ENCODE results near the gene ZNF568. TPM values are rescaled to one million over a fixed set of nuclear protein-coding genes. Genes with fewer than 3 reads are reported as not detected.

Gene ZNF568
- total and polyA plus RNA-seq, 11 donors, result 3.7 to 12.1 (median 9.1) TPM

- ATAC-seq (no peak), DNase-seq (no peak)
- intact Hi-C loops (cut with DNase I), result no loop called here
- Histone ChIP-seq H3K9me3 (peaks cover 0 to 94% (median 28%) of the 10 kb centered on the region in 12 donors), H3K27ac (no peak overlapping the region), H3K36me3 (peaks cover 0 to 51% (median 0%) of the 10 kb centered on the region in 9 donors), H3K4me1 (peaks cover 0 to 11% (median 0%) of the 10 kb centered on the region in 12 donors), H3K4me3 (no peak overlapping the region), H3K27me3 (no peaks in the 10 kb centered on the region)
- TF ChIP-seq CTCF (IDR thresholded peaks at IDR 0.05) (no peak), POLR2A (IDR thresholded peaks at IDR 0.05) (no peak)
- 96 to 97% (median 96%) methylated on average over 36 to 41 of the region's 41 CpGs for WGBS, 4 donors
Observed at GRCh38 chr19:37012093-37012745, 96.1 kb downstream of the ZNF568 start.

GRCh38 chr19:37014456-37014855, 98.3 kb downstream of the ZNF568 start:
- H3K36me3 ChIP-seq, result peaks cover 0 to 51% (median 0%) of the 10 kb centered on the region in 9 donors
- intact Hi-C loops (cut with DNase I), result no loop called here
- WGBS, 4 donors, result 94 to 98% (median 97%) methylated on average over 18 to 23 of the region's 23 CpGs
- no peak overlapping the region for H3K4me3 ChIP-seq
- H3K27me3 ChIP-seq, result no peaks in the 10 kb centered on the region
- no peak for DNase-seq
- H3K9me3 ChIP-seq, result peaks cover 0 to 97% (median 39%) of the 10 kb centered on the region in 12 donors
- no peak overlapping the region for H3K27ac ChIP-seq
- no peak for ATAC-seq
- no peak for TF ChIP-seq POLR2A (IDR thresholded peaks at IDR 0.05)
- no peak for TF ChIP-seq CTCF (IDR thresholded peaks at IDR 0.05)
- H3K4me1 ChIP-seq, result no peaks in the 10 kb centered on the region

- no peak overlapping the region for H3K4me3 ChIP-seq
- intact Hi-C loops (cut with DNase I), result no loop called here
- no peaks in the 10 kb centered on the region for H3K4me1 ChIP-seq
- no peaks in the 10 kb centered on the region for H3K27me3 ChIP-seq
- no peak for TF ChIP-seq POLR2A (IDR thresholded peaks at IDR 0.05)
- TF ChIP-seq CTCF (IDR thresholded peaks at IDR 0.05), result no peak
- peaks cover 0 to 81% (median 14%) of the 10 kb centered on the region in 12 donors for H3K9me3 ChIP-seq
- WGBS, 4 donors, result 36 to 39% (median 38%) methylated on average over 1 of the region's 1 CpG
- DNase-seq, result no peak
- ATAC-seq, result no peak
- H3K36me3 ChIP-seq, result no peaks in the 10 kb centered on the region
- H3K27ac ChIP-seq, result no peak overlapping the region
Observed at GRCh38 chr19:37045140-37045539, 129.0 kb downstream of the ZNF568 start.

Other genes with a start within 250 kb of the ZNF568 start
- 1 to 10 TPM; 4.1 to 8.8 (median 6.2) TPM for gene ZNF461, start 249.5 kb upstream of the ZNF568 start, total RNA-seq
- 1 to 10 TPM; 3.2 to 4.2 TPM for gene ZNF461, start 249.5 kb upstream of the ZNF568 start, polyA plus RNA-seq
- 1 to 10 TPM; 2.9 to 5.8 (median 3.9) TPM for gene ZNF567, start 228.7 kb upstream of the ZNF568 start, total RNA-seq
- gene ZNF567, start 228.7 kb upstream of the ZNF568 start, polyA plus RNA-seq, result 1 to 10 TPM; 2.1 to 2.6 TPM
- 1 to 10 TPM; 2.3 to 7.3 (median 4.0) TPM for gene ZNF850, start 143.5 kb upstream of the ZNF568 start, total RNA-seq
- gene ZNF850, start 143.5 kb upstream of the ZNF568 start, polyA plus RNA-seq, result 1 to 10 TPM in 1 of 2 donors, under 1 TPM in 1; 0.84 to 2.7 TPM
- 10 to 100 TPM in 2 of 9 donors, 1 to 10 TPM in 7; 3.4 to 13.0 (median 8.5) TPM for gene ZNF790, start 77.9 kb upstream of the ZNF568 start, total RNA-seq
- 1 to 10 TPM; 3.7 to 4.6 TPM for gene ZNF790, start 77.9 kb upstream of the ZNF568 start, polyA plus RNA-seq
- 1 to 10 TPM in 8 of 9 donors, under 1 TPM in 1; 0.64 to 5.9 (median 4.3) TPM for gene ZNF345, start 65.5 kb upstream of the ZNF568 start, total RNA-seq
- gene ZNF345, start 65.5 kb upstream of the ZNF568 start, polyA plus RNA-seq, result 1 to 10 TPM; 1.6 to 2.5 TPM
- 1 to 10 TPM; 1.3 to 3.5 (median 2.5) TPM for gene ZNF829, start within 50 bp of the ZNF568 start, total RNA-seq
- 1 to 10 TPM in 1 of 2 donors, under 1 TPM in 1; 0.76 to 1.4 TPM for gene ZNF829, start within 50 bp of the ZNF568 start, polyA plus RNA-seq
- gene ZNF420, start 162.1 kb downstream of the ZNF568 start, total RNA-seq, result 1 to 10 TPM; 1.9 to 9.3 (median 7.8) TPM
- 1 to 10 TPM; 1.7 to 6.7 TPM for gene ZNF420, start 162.1 kb downstream of the ZNF568 start, polyA plus RNA-seq

All from heart left ventricle (tissue), 16 donors.